ENCODE data around the gene DISP2. TPM values are rescaled to one million over a fixed set of nuclear protein-coding genes. Genes with fewer than 3 reads are reported as not detected.

DISP2 gene
- total and polyA plus RNA-seq, 2 of the 8 experiments (the other 6 are each of a cell fraction or from before 2014, with no cell fraction given) = 0.45 to 1.2 TPM

- TF ChIP-seq EZH2 (IDR thresholded peaks at IDR 0.05; ENCODE audit: low read depth, low read length, severe bottlenecking) (no peak), CHD7 (IDR thresholded peaks at IDR 0.05; ENCODE audit: insufficient replicate concordance, low read length) (no peak), RNF2 (IDR thresholded peaks at IDR 0.05; ENCODE audit: borderline replicate concordance, low read depth, low read length, missing control alignments, poor library complexity, severe bottlenecking) (peak; percentile 69), RAD21 (IDR thresholded peaks at IDR 0.05 in 1 of 2, conservative IDR thresholded peaks at IDR 0.05 in 1 of 2; ENCODE audit: low read depth in 2 of 2, low read length in 2 of 2) (peak; percentile 41 to 64), CHD1 (IDR thresholded peaks at IDR 0.05; ENCODE audit: low read depth, low read length) (no peak), SIN3A (conservative IDR thresholded peaks at IDR 0.05 in 1 of 2, IDR thresholded peaks at IDR 0.05 in 1 of 2; ENCODE audit: low read depth in 1 of 2, low read length in 2 of 2) (no peak), YY1 (IDR thresholded peaks at IDR 0.05; ENCODE audit: low read depth, low read length) (peak; percentile 53; the same call in 1 of the 2 replicates), KDM5A (IDR thresholded peaks at IDR 0.05; ENCODE audit: low read length) (no peak)
Measured at GRCh38 chr15:40367686-40368611, 9.9 kb downstream of the DISP2 start (continued).

Measured in H1 (cell line).